Putamen (tissue), 1 donor: ENCODE measurements around the gene RAMP1.

Source experiments
- DNase-seq: peaks from one replicate; pipeline ENCODE4 v3.0.0-alpha.2; 2016; ENCODE audit warnings: low spot score

RAMP1 gene

DNA sequence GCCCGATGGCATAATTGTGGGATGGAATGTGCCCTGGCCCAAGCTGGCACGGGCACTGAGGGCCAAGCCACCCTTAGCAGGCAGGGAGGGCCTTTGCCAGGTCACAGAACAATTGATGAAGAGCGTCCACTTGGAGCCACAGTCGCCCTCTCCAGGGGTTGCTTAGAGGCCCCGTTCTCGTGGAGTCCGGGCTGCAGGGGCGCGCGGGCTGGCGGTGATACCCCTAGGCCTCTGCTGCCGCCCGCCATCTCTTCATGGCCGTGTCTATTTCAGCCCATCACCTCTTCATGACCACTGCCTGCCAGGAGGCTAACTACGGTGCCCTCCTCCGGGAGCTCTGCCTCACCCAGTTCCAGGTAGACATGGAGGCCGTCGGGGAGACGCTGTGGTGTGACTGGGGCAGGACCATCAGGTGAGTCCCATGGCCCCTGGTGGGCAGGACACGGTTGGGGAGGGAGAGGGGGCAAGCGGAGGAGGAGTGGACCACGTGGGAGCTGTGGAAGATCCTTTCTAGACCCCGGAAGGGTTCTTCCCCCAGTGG is 17.6 kb downstream of the RAMP1 start:
- no peak for DNase-seq

GRCh38 chr2:237877576-237878307 is 18.3 kb downstream of the RAMP1 start:
- no peak for DNase-seq

- DNase-seq: no peak
Observed at GRCh38 chr2:237878321-237879057, 19.1 kb downstream of the RAMP1 start.

GRCh38 chr2:237879058-237879430 is 19.6 kb downstream of the RAMP1 start:
- DNase-seq: peak; percentile 80

GRCh38 chr2:237879991-237880560 is 20.7 kb downstream of the RAMP1 start:
- no peak for DNase-seq

- DNase-seq: no peak
Observed at GRCh38 chr2:237882510-237883481, 23.4 kb downstream of the RAMP1 start.

- DNase-seq: no peak
Observed at GRCh38 chr2:237883951-237884446, 24.6 kb downstream of the RAMP1 start.

DNA sequence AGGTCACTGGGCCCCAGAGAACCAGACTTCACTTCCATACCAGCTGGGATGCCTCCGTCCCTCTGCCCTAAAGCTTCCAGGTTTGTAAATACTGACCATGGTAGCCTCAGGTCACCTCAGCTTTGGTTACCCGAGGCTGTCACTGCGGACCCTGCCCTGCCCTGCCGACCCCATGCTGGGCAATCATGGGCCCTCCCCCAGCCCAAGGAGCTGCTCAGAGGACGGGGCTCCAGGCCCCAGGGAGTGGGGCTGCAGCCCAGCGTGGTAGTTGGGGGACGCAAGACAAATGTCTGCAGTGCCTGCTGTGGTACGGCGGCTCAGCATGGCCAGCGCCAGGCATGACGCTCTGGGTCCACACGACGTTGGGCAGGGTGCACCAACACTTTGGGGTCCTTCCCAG is 25.3 kb downstream of the RAMP1 start:
- no peak for DNase-seq

GRCh38 chr2:237885111-237885930 is 25.9 kb downstream of the RAMP1 start:
- DNase-seq: no peak

- DNase-seq: no peak
Observed at GRCh38 chr2:237885931-237886684, 26.7 kb downstream of the RAMP1 start.

- no peak for DNase-seq
Observed at GRCh38 chr2:237886685-237887481, 27.5 kb downstream of the RAMP1 start.

DNA sequence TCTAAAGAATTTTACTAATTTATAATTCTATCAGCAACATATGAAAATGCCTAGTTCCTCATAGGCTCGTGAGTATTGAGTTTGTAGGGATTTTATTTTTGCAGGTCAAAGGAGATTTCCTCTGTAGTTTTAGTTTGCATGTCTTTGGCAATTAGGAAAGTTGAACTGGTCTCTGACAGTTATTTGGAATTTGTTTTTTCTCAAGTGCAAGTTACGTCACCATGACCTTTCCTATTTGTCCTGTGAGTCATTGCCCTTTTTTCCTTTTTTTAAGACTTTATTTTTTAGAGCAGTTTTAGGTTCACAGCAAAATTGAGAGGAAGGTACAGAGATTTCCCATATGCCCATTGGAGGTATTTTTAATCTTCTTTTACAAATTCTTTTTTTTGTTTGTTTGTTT is 29.0 kb downstream of the RAMP1 start:
- DNase-seq: no peak

- DNase-seq: no peak
Observed at GRCh38 chr2:237889016-237889415, 29.6 kb downstream of the RAMP1 start.

DNA sequence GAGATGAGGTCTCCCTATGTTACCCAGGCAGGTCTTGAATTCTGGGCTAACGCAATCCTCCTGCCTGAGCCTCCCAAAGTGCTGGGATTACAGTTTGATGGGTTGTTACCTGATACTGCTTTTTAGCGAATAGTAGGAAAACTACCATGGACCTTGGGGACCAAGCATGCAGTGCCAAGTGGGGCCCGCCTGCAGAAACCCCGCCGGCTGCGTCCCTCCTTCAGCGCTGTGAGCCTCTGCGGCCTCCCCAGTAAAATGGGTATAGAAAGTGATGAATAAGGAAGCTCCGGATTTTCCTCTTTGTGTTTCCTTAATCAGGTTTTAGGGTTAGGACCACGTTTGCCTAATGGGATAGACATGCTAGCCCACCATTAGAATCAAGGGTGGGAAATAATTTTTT is 30.4 kb downstream of the RAMP1 start:
- DNase-seq: no peak

DNA sequence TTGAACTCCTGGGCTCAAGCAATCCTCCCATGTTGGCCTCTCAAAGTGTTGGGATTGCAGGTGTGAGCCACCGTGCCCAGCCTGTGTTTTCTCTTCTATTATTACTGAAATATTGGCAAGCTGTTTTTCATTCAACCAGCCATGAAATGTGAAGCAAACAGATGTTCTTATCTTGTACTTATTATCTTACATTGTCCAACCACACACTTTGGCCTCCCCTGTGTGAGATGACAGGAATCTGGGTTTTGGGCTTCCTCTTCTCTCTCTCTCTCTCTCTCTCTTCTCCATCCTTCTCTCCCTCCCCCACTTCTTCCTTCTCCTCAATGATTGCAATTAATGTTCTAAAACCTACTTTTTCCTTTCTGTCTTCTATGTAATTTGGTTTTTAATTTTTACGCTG is 33.1 kb downstream of the RAMP1 start:
- no peak for DNase-seq

GRCh38 chr2:237892984-237893595 is 33.7 kb downstream of the RAMP1 start:
- no peak for DNase-seq

- DNase-seq: no peak
Observed at GRCh38 chr2:237894396-237894979, 35.1 kb downstream of the RAMP1 start.

- no peak for DNase-seq
Observed at GRCh38 chr2:237894986-237895543, 35.6 kb downstream of the RAMP1 start.
